Mesothelial cell of epicardium (in vitro differentiated cells): Measurements from ENCODE around the gene PHOX2B. TPM values are rescaled to one million over a fixed set of nuclear protein-coding genes. Genes with fewer than 3 reads are reported as not detected.
"Not testable (repeated sequence)": the region's sequence is repeated elsewhere in the genome, so short reads cannot be mapped to it uniquely, and the experiment has no call there.

Source experiments
- DNase-seq, 2 experiments: peaks; one replicate each; pipeline ENCODE4 v3.0.0; 2021; ENCODE audit warnings: low spot score in 2 of 2; ENCODE audit not compliant: unreplicated experiment in 2 of 2
- H3K27ac Mint-ChIP-seq: 2 replicates; pipeline ENCODE4 v1.8.0; 2021; ENCODE audit warnings: mixed read lengths
- H3K27me3 Mint-ChIP-seq: 2 replicates; pipeline ENCODE4 v1.8.0; 2021; ENCODE audit warnings: low read depth, mixed read lengths
- H3K36me3 Mint-ChIP-seq: 2 replicates; pipeline ENCODE4 v1.8.0; 2021; ENCODE audit warnings: mixed read lengths
- H3K4me1 Mint-ChIP-seq: 2 replicates; pipeline ENCODE4 v1.8.0; 2021; ENCODE audit warnings: mixed read lengths
- H3K4me3 Mint-ChIP-seq: 2 replicates; pipeline ENCODE4 v1.8.0; 2021; ENCODE audit warnings: mild to moderate bottlenecking, moderate library complexity, mixed read lengths
- H3K9me3 Mint-ChIP-seq: 2 replicates; pipeline ENCODE4 v1.8.0; 2021; ENCODE audit warnings: mixed read lengths
- total RNA-seq: library from RNA; stranded (reverse); gene quantifications from 3 replicates; pipeline ENCODE4 v1.2.1, GENCODE V29; 2021
- TF ChIP-seq, protein P1 (sequence below): fragments of 200-600 bp; sonication (generic); IDR thresholded peaks from one replicate; pipeline ENCODE4 v1.5.0; 2021; ENCODE audit warnings: antibody characterized with exemption; ENCODE audit not compliant: unreplicated experiment

Gene PHOX2B
- total RNA-seq, 1 donor from 2014 or later = not detected

- TF ChIP-seq, protein P1, sequence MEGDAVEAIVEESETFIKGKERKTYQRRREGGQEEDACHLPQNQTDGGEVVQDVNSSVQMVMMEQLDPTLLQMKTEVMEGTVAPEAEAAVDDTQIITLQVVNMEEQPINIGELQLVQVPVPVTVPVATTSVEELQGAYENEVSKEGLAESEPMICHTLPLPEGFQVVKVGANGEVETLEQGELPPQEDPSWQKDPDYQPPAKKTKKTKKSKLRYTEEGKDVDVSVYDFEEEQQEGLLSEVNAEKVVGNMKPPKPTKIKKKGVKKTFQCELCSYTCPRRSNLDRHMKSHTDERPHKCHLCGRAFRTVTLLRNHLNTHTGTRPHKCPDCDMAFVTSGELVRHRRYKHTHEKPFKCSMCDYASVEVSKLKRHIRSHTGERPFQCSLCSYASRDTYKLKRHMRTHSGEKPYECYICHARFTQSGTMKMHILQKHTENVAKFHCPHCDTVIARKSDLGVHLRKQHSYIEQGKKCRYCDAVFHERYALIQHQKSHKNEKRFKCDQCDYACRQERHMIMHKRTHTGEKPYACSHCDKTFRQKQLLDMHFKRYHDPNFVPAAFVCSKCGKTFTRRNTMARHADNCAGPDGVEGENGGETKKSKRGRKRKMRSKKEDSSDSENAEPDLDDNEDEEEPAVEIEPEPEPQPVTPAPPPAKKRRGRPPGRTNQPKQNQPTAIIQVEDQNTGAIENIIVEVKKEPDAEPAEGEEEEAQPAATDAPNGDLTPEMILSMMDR = no peak
- Mint-ChIP-seq H3K9me3 (no peaks in the 10 kb centered on the region), H3K27ac (no peak overlapping the region), H3K4me3 (no peak overlapping the region), H3K4me1 (peaks cover 2% of the 10 kb centered on the region), H3K27me3 (peaks cover 91% of the 10 kb centered on the region), H3K36me3 (no peaks in the 10 kb centered on the region)
- DNase-seq = no peak
These were observed 7.2 kb downstream of the PHOX2B start for GRCh38 chr4:41741354-41741753.

GRCh38 chr4:41737491-41737890 is 11.0 kb downstream of the PHOX2B start:
- H3K27me3 Mint-ChIP-seq = peaks cover 89% of the 10 kb centered on the region
- not testable (repeated sequence) for H3K9me3 Mint-ChIP-seq

DNA sequence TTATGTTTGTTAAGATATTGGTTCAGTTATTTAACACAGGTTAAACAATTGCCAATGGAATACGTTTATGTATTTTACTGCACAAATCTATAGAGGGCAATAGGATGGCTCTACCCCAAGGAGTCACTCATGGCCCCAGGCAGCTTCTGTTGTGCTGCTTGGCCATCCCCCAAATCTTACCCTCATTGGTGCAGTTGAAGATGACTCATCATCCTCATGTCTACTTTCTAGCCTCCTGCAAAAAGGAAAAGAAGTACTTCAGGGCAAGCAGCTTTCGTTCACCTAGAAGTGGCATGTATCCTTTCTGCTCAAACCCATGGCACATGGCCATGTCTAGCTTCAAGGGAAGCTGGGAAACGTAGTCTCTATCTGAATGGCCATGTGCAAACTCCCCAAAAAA is 14.2 kb downstream of the PHOX2B start:
- H3K27me3 Mint-ChIP-seq = peaks cover 88% of the 10 kb centered on the region
- DNase-seq = no peak
- no peak overlapping the region for H3K4me3 Mint-ChIP-seq

More at GRCh38 chr4:41737491-41737890, 11.0 kb downstream of the PHOX2B start:
- not testable (repeated sequence) for DNase-seq, H3K27ac Mint-ChIP-seq, H3K4me1 Mint-ChIP-seq, H3K36me3 Mint-ChIP-seq, H3K4me3 Mint-ChIP-seq

GRCh38 chr4:41731569-41732126 is 16.9 kb downstream of the PHOX2B start:
- Mint-ChIP-seq H3K27ac (no peak overlapping the region), H3K27me3 (peaks cover 93% of the 10 kb centered on the region), H3K36me3 (no peaks in the 10 kb centered on the region), H3K4me1 (no peaks in the 10 kb centered on the region), H3K4me3 (no peak overlapping the region), H3K9me3 (no peaks in the 10 kb centered on the region)
- TF ChIP-seq, protein P1 = no peak
- DNase-seq = no peak

More for the DNA sequence above, 14.2 kb downstream of the PHOX2B start:
- no peaks in the 10 kb centered on the region for H3K4me1 Mint-ChIP-seq
- no peaks in the 10 kb centered on the region for H3K9me3 Mint-ChIP-seq
- TF ChIP-seq, protein P1 = no peak
- H3K36me3 Mint-ChIP-seq = no peaks in the 10 kb centered on the region
- H3K27ac Mint-ChIP-seq = no peak overlapping the region

- H3K4me1 Mint-ChIP-seq = no peaks in the 10 kb centered on the region
- TF ChIP-seq, protein P1 = no peak
- no peak overlapping the region for H3K27ac Mint-ChIP-seq
- peaks cover 7% of the 10 kb centered on the region for H3K9me3 Mint-ChIP-seq
- no peaks in the 10 kb centered on the region for H3K36me3 Mint-ChIP-seq
- H3K27me3 Mint-ChIP-seq = peaks cover 88% of the 10 kb centered on the region
- DNase-seq = no peak
- H3K4me3 Mint-ChIP-seq = no peak overlapping the region
These were observed 20.0 kb downstream of the PHOX2B start for GRCh38 chr4:41728573-41728913.

GRCh38 chr4:41727861-41728572 is 20.5 kb downstream of the PHOX2B start:
- peaks cover 88% of the 10 kb centered on the region for H3K27me3 Mint-ChIP-seq
- TF ChIP-seq, protein P1 = no peak
- H3K27ac Mint-ChIP-seq = no peak overlapping the region
- H3K36me3 Mint-ChIP-seq = no peaks in the 10 kb centered on the region
- DNase-seq = no peak
- H3K9me3 Mint-ChIP-seq = peaks cover 7% of the 10 kb centered on the region
- no peak overlapping the region for H3K4me3 Mint-ChIP-seq
- H3K4me1 Mint-ChIP-seq = no peaks in the 10 kb centered on the region
